ENCODE data around the gene PRR11. TPM values are rescaled to one million over a fixed set of nuclear protein-coding genes. Genes with fewer than 3 reads are reported as not detected.
"Not testable (repeated sequence)": the region's sequence is repeated elsewhere in the genome, so short reads cannot be mapped to it uniquely, and the experiment has no call there.

The PRR11 gene
- polyA plus RNA-seq, 1 experiment: 20.2 TPM

DNA sequence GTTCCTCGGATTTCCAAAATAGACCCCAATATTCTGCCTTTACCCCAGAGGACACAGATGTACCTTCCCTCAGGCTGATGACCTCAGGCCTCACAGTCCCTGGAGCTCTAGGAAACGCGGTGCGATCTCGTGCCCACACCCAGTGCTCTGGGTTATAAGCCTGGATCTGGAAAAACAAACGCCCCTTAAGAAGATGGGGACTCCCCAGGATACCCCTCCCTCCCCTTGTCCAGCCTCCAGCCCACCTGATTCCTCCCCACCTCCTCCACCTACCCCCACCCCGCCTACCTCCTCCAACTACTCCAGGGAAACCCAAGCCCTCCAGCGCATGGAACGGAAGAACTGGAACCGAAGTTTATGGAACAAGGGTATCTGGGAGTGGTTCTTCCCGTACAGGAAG lies 19.1 kb downstream of the PRR11 start:
- POLR2A ChIA-PET: no interaction called here
- DNase-seq (ENCODE audit: low read depth, low spot score): no peak
- Histone ChIP-seq H3K27me3 (ENCODE audit: control insufficient read depth, insufficient read depth, low read length) (no peaks in the 10 kb centered on the region), H3K4me3 (ENCODE audit: low read depth, low read length) (no peak overlapping the region), H3K9me3 (ENCODE audit: control insufficient read depth, insufficient read depth, low read length) (peaks cover 7% of the 10 kb centered on the region), H3K27ac (ENCODE audit: low read depth, low read length) (no peak overlapping the region)
- CTCF ChIA-PET: no interaction called here
- TF ChIP-seq, protein P1, sequence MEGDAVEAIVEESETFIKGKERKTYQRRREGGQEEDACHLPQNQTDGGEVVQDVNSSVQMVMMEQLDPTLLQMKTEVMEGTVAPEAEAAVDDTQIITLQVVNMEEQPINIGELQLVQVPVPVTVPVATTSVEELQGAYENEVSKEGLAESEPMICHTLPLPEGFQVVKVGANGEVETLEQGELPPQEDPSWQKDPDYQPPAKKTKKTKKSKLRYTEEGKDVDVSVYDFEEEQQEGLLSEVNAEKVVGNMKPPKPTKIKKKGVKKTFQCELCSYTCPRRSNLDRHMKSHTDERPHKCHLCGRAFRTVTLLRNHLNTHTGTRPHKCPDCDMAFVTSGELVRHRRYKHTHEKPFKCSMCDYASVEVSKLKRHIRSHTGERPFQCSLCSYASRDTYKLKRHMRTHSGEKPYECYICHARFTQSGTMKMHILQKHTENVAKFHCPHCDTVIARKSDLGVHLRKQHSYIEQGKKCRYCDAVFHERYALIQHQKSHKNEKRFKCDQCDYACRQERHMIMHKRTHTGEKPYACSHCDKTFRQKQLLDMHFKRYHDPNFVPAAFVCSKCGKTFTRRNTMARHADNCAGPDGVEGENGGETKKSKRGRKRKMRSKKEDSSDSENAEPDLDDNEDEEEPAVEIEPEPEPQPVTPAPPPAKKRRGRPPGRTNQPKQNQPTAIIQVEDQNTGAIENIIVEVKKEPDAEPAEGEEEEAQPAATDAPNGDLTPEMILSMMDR (IDR thresholded peaks at IDR 0.05; ENCODE audit: low read depth, low read length): no peak

DNA sequence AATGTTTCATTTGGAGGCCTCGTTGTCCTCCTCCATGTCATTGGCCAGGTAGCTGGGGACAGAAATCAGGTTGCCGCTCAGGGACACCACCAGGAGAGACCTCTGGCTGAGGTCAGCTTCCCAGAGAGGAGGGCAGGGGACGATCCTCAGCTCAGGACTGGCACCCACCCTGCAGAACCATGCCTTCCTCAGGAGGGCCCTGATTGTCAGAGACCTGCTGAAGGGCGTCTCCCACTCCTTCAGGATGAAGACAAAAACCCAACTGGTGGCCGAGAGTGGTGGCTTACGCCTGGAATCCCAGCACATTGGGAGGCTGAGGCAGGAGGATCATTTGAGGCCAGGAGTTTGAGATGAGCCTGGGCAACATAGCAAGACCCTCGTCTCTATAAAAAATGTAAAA lies 19.5 kb downstream of the PRR11 start:
- ChIA-PET CTCF (no interaction called here), POLR2A (no interaction called here)
- Histone ChIP-seq H3K27me3 (ENCODE audit: control insufficient read depth, insufficient read depth, low read length) (no peaks in the 10 kb centered on the region), H3K4me3 (ENCODE audit: low read depth, low read length) (no peak overlapping the region), H3K9me3 (ENCODE audit: control insufficient read depth, insufficient read depth, low read length) (peaks cover 7% of the 10 kb centered on the region), H3K27ac (ENCODE audit: low read depth, low read length) (no peak overlapping the region)
- TF ChIP-seq, protein P1 (IDR thresholded peaks at IDR 0.05; ENCODE audit: low read depth, low read length): no peak
- DNase-seq (ENCODE audit: low read depth, low spot score): no peak

DNA sequence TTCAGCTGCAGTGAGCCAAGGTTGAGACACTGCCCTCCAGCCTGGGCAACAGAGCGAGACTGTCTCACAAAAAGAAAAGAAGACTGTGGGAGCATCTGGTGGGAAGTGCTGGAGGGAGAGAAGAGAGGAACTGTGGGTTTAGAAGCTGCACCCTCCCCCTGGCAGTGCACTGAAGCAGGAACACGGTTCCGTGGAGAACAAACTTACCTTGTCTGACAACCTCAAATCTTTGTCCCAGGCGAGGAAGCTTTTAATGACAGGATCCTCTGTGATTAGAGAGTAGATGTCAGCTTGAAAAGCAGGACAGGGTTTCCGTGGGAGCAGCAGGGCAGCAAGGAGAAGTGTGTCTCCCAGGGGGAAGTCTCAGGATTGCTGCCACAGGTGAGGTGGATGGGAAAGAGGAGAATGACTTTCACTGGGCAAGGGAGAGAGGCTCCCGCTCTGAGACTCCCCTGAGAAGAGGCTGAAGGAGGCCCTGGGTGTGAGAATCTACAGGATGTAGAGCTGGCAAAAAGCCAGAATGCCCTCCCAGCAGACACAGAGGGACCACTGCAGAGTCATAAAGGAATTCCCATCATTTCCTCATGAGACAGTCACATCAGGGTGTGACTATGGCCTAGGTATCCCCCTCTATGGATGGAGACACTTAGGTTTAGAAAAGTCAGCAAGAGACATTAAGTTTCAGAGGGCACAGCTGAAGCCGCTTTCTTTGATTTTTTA lies 22.9 kb downstream of the PRR11 start:
- CTCF ChIA-PET: interaction anchor here (1.2 kb wide), 1 partner anchor 42 kb away, joined by 3 read pairs; the partner anchor contains the start of gene GDPD1
- TF ChIP-seq, protein P1 (IDR thresholded peaks at IDR 0.05; ENCODE audit: low read depth, low read length): no peak

DNA sequence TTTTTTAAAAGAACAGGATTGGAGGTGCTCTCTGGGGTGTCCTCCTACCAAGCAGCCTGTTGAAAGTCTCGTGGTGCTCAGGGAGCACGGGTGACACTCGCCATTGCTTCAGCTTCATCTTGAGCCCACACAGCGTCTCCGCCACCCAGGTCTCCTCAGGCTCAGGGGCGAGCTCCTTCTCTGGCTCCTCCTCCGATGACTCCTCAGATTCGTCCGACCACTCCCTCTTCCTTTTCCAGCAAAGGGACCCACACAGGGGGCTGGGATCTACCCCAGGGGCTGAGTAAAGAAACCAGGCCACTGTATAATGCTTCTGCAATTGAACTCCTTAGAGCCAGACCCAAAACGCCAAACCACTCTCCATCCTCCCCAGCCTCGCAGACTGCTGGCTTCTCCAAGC lies 24.1 kb downstream of the PRR11 start:
- H3K27ac ChIP-seq (ENCODE audit: low read depth, low read length); H3K9me3 ChIP-seq (ENCODE audit: control insufficient read depth, insufficient read depth, low read length); H3K4me3 ChIP-seq (ENCODE audit: low read depth, low read length); H3K27me3 ChIP-seq (ENCODE audit: control insufficient read depth, insufficient read depth, low read length); POLR2A ChIA-PET; DNase-seq (ENCODE audit: low read depth, low spot score): not testable (repeated sequence)
- CTCF ChIA-PET: interaction anchor here (1.2 kb wide), 1 partner anchor 40 kb away, joined by 3 read pairs; the partner anchor contains the start of gene GDPD1

More for the DNA sequence above, 22.9 kb downstream of the PRR11 start:
- no peak overlapping the region for H3K27ac ChIP-seq (ENCODE audit: low read depth, low read length)
- no peak overlapping the region for H3K4me3 ChIP-seq (ENCODE audit: low read depth, low read length)
- no peaks in the 10 kb centered on the region for H3K9me3 ChIP-seq (ENCODE audit: control insufficient read depth, insufficient read depth, low read length)
- H3K27me3 ChIP-seq (ENCODE audit: control insufficient read depth, insufficient read depth, low read length): no peaks in the 10 kb centered on the region
- DNase-seq (ENCODE audit: low read depth, low spot score): no peak
- POLR2A ChIA-PET: no interaction called here

DNA sequence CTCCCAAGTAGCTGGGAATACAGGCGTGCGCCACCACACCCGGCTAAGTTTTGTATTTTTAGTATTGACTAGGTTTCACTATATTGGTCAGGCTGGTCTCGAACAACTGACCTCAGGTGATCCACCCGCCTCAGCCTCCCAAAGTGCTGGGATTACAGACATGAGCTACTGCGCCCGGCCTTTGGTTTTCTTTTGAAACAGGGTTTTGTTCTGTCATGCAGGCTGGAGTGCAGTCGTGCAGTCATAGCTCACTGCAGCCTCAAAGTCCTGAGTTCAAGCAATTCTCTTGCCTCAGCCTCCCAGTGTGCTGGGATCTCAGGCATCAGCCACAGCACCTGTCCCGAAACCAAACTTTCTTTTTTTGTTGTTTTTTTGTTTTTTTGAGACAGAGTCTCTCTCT lies 25.1 kb downstream of the PRR11 start:
- CTCF ChIA-PET: no interaction called here
- POLR2A ChIA-PET: no interaction called here
- no peaks in the 10 kb centered on the region for H3K9me3 ChIP-seq (ENCODE audit: control insufficient read depth, insufficient read depth, low read length)
- TF ChIP-seq, protein P1 (IDR thresholded peaks at IDR 0.05; ENCODE audit: low read depth, low read length): no peak
- no peak overlapping the region for H3K4me3 ChIP-seq (ENCODE audit: low read depth, low read length)
- DNase-seq (ENCODE audit: low read depth, low spot score): no peak
- no peaks in the 10 kb centered on the region for H3K27me3 ChIP-seq (ENCODE audit: control insufficient read depth, insufficient read depth, low read length)
- no peak overlapping the region for H3K27ac ChIP-seq (ENCODE audit: low read depth, low read length)
